ENCODE results near the gene GPR108. TPM values are rescaled to one million over a fixed set of nuclear protein-coding genes. Genes with fewer than 3 reads are reported as not detected.
"Not testable (repeated sequence)": the region's sequence is repeated elsewhere in the genome, so short reads cannot be mapped to it uniquely, and the experiment has no call there.

GPR108 gene
- total RNA-seq, 2 donors from 2014 or later, result 130 to 162 TPM

GRCh38 chr19:6769006-6769619, 31.7 kb upstream of the GPR108 start:
- H3K36me3 Mint-ChIP-seq (ENCODE audit: insufficient read depth in 2 of 2), result peaks cover 4 to 8% of the 10 kb centered on the region in 2 donors
- H3K27ac Mint-ChIP-seq, result peak overlapping the region; percentile 76
- peaks cover 49% of the 10 kb centered on the region for H3K4me1 Mint-ChIP-seq (ENCODE audit: low read depth)
- no peaks in the 10 kb centered on the region for H3K27me3 Mint-ChIP-seq (ENCODE audit: low read depth)
- no peak for ATAC-seq (replicated peaks in 1 of 2)
- peaks cover 0 to 4% of the 10 kb centered on the region in 2 donors for H3K9me3 Mint-ChIP-seq
- DNase-seq, result peak in 1 of 2 donors; percentile 23
- H3K4me3 Mint-ChIP-seq, result peak overlapping the region in 1 of 2 donors; percentile 23

- H3K27ac Mint-ChIP-seq, result peak overlapping the region; percentile 76
- H3K36me3 Mint-ChIP-seq (ENCODE audit: insufficient read depth in 2 of 2), result peaks cover 0 to 5% of the 10 kb centered on the region in 2 donors
- peaks cover 0 to 4% of the 10 kb centered on the region in 2 donors for H3K9me3 Mint-ChIP-seq
- H3K27me3 Mint-ChIP-seq (ENCODE audit: low read depth), result no peaks in the 10 kb centered on the region
- H3K4me3 Mint-ChIP-seq, result peak overlapping the region; percentile 87 to 91
- ATAC-seq (replicated peaks in 1 of 2) (no peak), DNase-seq (peak in 1 of 2 donors; percentile 18)
- H3K4me1 Mint-ChIP-seq (ENCODE audit: low read depth), result peaks cover 43% of the 10 kb centered on the region
Measured at GRCh38 chr19:6768236-6768785, 30.9 kb upstream of the GPR108 start.

GRCh38 chr19:6767357-6768235, 30.2 kb upstream of the GPR108 start, which contains the start of gene SH2D3A:
TSS of gene SH2D3A (minus strand) at chr19:6767435. CDS start at chr19:6763748, 3,687 bp downstream.
- H3K4me1 Mint-ChIP-seq (ENCODE audit: low read depth), result peaks cover 43% of the 10 kb centered on the region
- H3K4me3 Mint-ChIP-seq, result peak within 1 kb of the TSS; percentile 87 to 91
- peak within 1 kb of the TSS; percentile 76 for H3K27ac Mint-ChIP-seq
- DNase-seq, result peak; percentile 95 to 97
- H3K27me3 Mint-ChIP-seq (ENCODE audit: low read depth), result no peaks in the 10 kb centered on the region
- ATAC-seq (replicated peaks in 1 of 2), result peak; percentile 77 to 79
- peaks cover 0 to 5% of the 10 kb centered on the region in 2 donors for H3K36me3 Mint-ChIP-seq (ENCODE audit: insufficient read depth in 2 of 2)
- H3K9me3 Mint-ChIP-seq, result peaks cover 0 to 4% of the 10 kb centered on the region in 2 donors

- Mint-ChIP-seq H3K4me3 (peak overlapping the region; percentile 87 to 91), H3K27ac (peak overlapping the region; percentile 18), H3K9me3 (peaks cover 0 to 4% of the 10 kb centered on the region in 2 donors), H3K4me1 (ENCODE audit: low read depth) (peaks cover 43% of the 10 kb centered on the region), H3K27me3 (ENCODE audit: low read depth) (no peaks in the 10 kb centered on the region), H3K36me3 (ENCODE audit: insufficient read depth in 2 of 2) (peaks cover 0 to 5% of the 10 kb centered on the region in 2 donors)
- DNase-seq (no peak), ATAC-seq (replicated peaks in 1 of 2) (peak; percentile 38 to 39)
Measured at GRCh38 chr19:6767081-6767356, 29.6 kb upstream of the GPR108 start.

GRCh38 chr19:6766357-6767080, 29.1 kb upstream of the GPR108 start:
- ATAC-seq (replicated peaks in 1 of 2) (no peak), DNase-seq (peak; percentile 16 to 24)
- Mint-ChIP-seq H3K27me3 (ENCODE audit: low read depth) (no peaks in the 10 kb centered on the region), H3K36me3 (ENCODE audit: insufficient read depth in 2 of 2) (peaks cover 0 to 5% of the 10 kb centered on the region in 2 donors), H3K9me3 (no peaks in the 10 kb centered on the region), H3K4me3 (peak overlapping the region; percentile 87 to 91), H3K27ac (peak overlapping the region; percentile 18), H3K4me1 (ENCODE audit: low read depth) (peaks cover 41% of the 10 kb centered on the region)

GRCh38 chr19:6765738-6766356, 28.5 kb upstream of the GPR108 start:
- DNase-seq (no peak), ATAC-seq (replicated peaks in 1 of 2) (no peak)
- peaks cover 37% of the 10 kb centered on the region for H3K4me1 Mint-ChIP-seq (ENCODE audit: low read depth)
- peak overlapping the region; percentile 87 to 91 for H3K4me3 Mint-ChIP-seq
- H3K36me3 Mint-ChIP-seq (ENCODE audit: insufficient read depth in 2 of 2), result peaks cover 4 to 5% of the 10 kb centered on the region in 2 donors
- no peaks in the 10 kb centered on the region for H3K27me3 Mint-ChIP-seq (ENCODE audit: low read depth)
- peak overlapping the region; percentile 4 for H3K27ac Mint-ChIP-seq
- no peaks in the 10 kb centered on the region for H3K9me3 Mint-ChIP-seq

GRCh38 chr19:6762253-6762797, 24.9 kb upstream of the GPR108 start:
- H3K9me3 Mint-ChIP-seq; H3K36me3 Mint-ChIP-seq (ENCODE audit: insufficient read depth in 2 of 2); H3K27ac Mint-ChIP-seq; ATAC-seq (replicated peaks in 1 of 2); DNase-seq; H3K4me3 Mint-ChIP-seq; H3K27me3 Mint-ChIP-seq (ENCODE audit: low read depth): not testable (repeated sequence)
- H3K4me1 Mint-ChIP-seq (ENCODE audit: low read depth), result peaks cover 26% of the 10 kb centered on the region

- DNase-seq, result peak; percentile 22 to 32
- ATAC-seq (replicated peaks in 1 of 2), result peak in 1 of 2 donors; percentile 54
- Mint-ChIP-seq H3K4me1 (ENCODE audit: low read depth) (peaks cover 19% of the 10 kb centered on the region), H3K4me3 (no peak overlapping the region), H3K9me3 (no peaks in the 10 kb centered on the region), H3K36me3 (ENCODE audit: insufficient read depth in 2 of 2) (peaks cover 4 to 8% of the 10 kb centered on the region in 2 donors), H3K27ac (no peak overlapping the region), H3K27me3 (ENCODE audit: low read depth) (no peaks in the 10 kb centered on the region)
Measured at GRCh38 chr19:6761053-6761676, 23.8 kb upstream of the GPR108 start.

GRCh38 chr19:6760606-6761005, 23.2 kb upstream of the GPR108 start:
- Mint-ChIP-seq H3K4me1 (ENCODE audit: low read depth) (peaks cover 13% of the 10 kb centered on the region), H3K27me3 (ENCODE audit: low read depth) (no peaks in the 10 kb centered on the region), H3K9me3 (no peaks in the 10 kb centered on the region), H3K27ac (no peak overlapping the region), H3K36me3 (ENCODE audit: insufficient read depth in 2 of 2) (peaks cover 3 to 8% of the 10 kb centered on the region in 2 donors), H3K4me3 (no peak overlapping the region)
- ATAC-seq (replicated peaks in 1 of 2) (no peak), DNase-seq (no peak)

- DNase-seq (no peak), ATAC-seq (replicated peaks in 1 of 2) (no peak)
- Mint-ChIP-seq H3K9me3 (no peaks in the 10 kb centered on the region), H3K27ac (no peak overlapping the region), H3K4me3 (no peak overlapping the region), H3K27me3 (ENCODE audit: low read depth) (no peaks in the 10 kb centered on the region), H3K36me3 (ENCODE audit: insufficient read depth in 2 of 2) (peaks cover 6 to 14% of the 10 kb centered on the region in 2 donors), H3K4me1 (ENCODE audit: low read depth) (peaks cover 19% of the 10 kb centered on the region)
Measured at GRCh38 chr19:6754653-6755463, 17.5 kb upstream of the GPR108 start.

GRCh38 chr19:6754136-6754535, 16.8 kb upstream of the GPR108 start:
- H3K27me3 Mint-ChIP-seq (ENCODE audit: low read depth), result no peaks in the 10 kb centered on the region
- H3K9me3 Mint-ChIP-seq, result no peaks in the 10 kb centered on the region
- DNase-seq (no peak), ATAC-seq (replicated peaks in 1 of 2) (no peak)
- H3K36me3 Mint-ChIP-seq (ENCODE audit: insufficient read depth in 2 of 2), result peaks cover 6 to 21% of the 10 kb centered on the region in 2 donors
- no peak overlapping the region for H3K4me3 Mint-ChIP-seq
- peaks cover 19% of the 10 kb centered on the region for H3K4me1 Mint-ChIP-seq (ENCODE audit: low read depth)
- H3K27ac Mint-ChIP-seq, result no peak overlapping the region

Data from activated T-cell treated with anti-CD3 and anti-CD28 coated beads, Interleukin-2, amount 50 U/mL, for 72 hours (primary cell).